GM19035 (cell line): ENCODE data around the gene ANGEL2.
"Not testable (repeated sequence)": the region's sequence is repeated elsewhere in the genome, so short reads cannot be mapped to it uniquely, and the experiment has no call there.

Source experiments
- ATAC-seq: cut with Tn5 transposase; IDR thresholded peaks from one replicate; pipeline ENCODE4 v1.9.1; 2021; ENCODE audit not compliant: unreplicated experiment

The ANGEL2 gene

GRCh38 chr1:213020016-213020415 lies 4.3 kb upstream of the ANGEL2 start:
- ATAC-seq: no peak

- no peak for ATAC-seq
These were observed 3.8 kb upstream of the ANGEL2 start for GRCh38 chr1:213019450-213019849.

GRCh38 chr1:213017447-213018273 lies 2.0 kb upstream of the ANGEL2 start:
- no peak for ATAC-seq

GRCh38 chr1:213014642-213015041 lies 1.0 kb downstream of the ANGEL2 start:
- no peak for ATAC-seq

GRCh38 chr1:213008564-213008963 lies 7.1 kb downstream of the ANGEL2 start:
- ATAC-seq: peak; percentile 80

- no peak for ATAC-seq
These were observed 12.4 kb downstream of the ANGEL2 start for GRCh38 chr1:213003256-213003655.

GRCh38 chr1:212994926-212995325 lies 20.7 kb downstream of the ANGEL2 start:
- ATAC-seq: no peak

GRCh38 chr1:212993960-212994359 lies 21.7 kb downstream of the ANGEL2 start:
- ATAC-seq: not testable (repeated sequence)

GRCh38 chr1:212990276-212990675 lies 25.4 kb downstream of the ANGEL2 start:
- ATAC-seq: no peak

GRCh38 chr1:212987702-212988322 lies 27.9 kb downstream of the ANGEL2 start:
- no peak for ATAC-seq

GRCh38 chr1:212986551-212986950 lies 29.1 kb downstream of the ANGEL2 start:
- no peak for ATAC-seq

- ATAC-seq: no peak
These were observed 31.0 kb downstream of the ANGEL2 start for GRCh38 chr1:212984522-212985291.

GRCh38 chr1:212983482-212983881 lies 32.2 kb downstream of the ANGEL2 start:
- ATAC-seq: no peak

GRCh38 chr1:212982430-212983152 lies 33.1 kb downstream of the ANGEL2 start:
- ATAC-seq: no peak

GRCh38 chr1:212981571-212982328 lies 33.9 kb downstream of the ANGEL2 start:
- no peak for ATAC-seq

GRCh38 chr1:212981025-212981495 lies 34.6 kb downstream of the ANGEL2 start:
- no peak for ATAC-seq

- ATAC-seq: peak; percentile 12
These were observed 35.4 kb downstream of the ANGEL2 start for GRCh38 chr1:212980123-212980785.

- peak; percentile 83 for ATAC-seq
These were observed 36.1 kb downstream of the ANGEL2 start for GRCh38 chr1:212979340-212980122.
